ENCODE results near the gene WASF3.

GRCh38 chr13:26677156-26677555 lies 119.7 kb downstream of the WASF3 start:
- no peak for TF ChIP-seq CTCF (IDR thresholded peaks at IDR 0.05)
- TF ChIP-seq POLR2A (IDR thresholded peaks at IDR 0.05), result no peak
- no peak for TF ChIP-seq EP300 (IDR thresholded peaks at IDR 0.05; ENCODE audit: low read depth)

All from transverse colon (tissue), 3 donors.